CD4-positive, alpha-beta T cell treated with Interleukin-15 for 4 hours (primary cell): ENCODE measurements around the gene SMKR1.
"Not testable (repeated sequence)": the region's sequence is repeated elsewhere in the genome, so short reads cannot be mapped to it uniquely, and the experiment has no call there.

ENCODE experiments used
- DNase-seq: peaks from one replicate; pipeline ENCODE4 v3.0.0-alpha.2; 2020; ENCODE audit warnings: low spot score

The SMKR1 gene

GRCh38 chr7:129525225-129525862 is 23.0 kb downstream of the SMKR1 start:
- DNase-seq = no peak

GRCh38 chr7:129529643-129530042 is 27.3 kb downstream of the SMKR1 start:
- DNase-seq = no peak

DNA sequence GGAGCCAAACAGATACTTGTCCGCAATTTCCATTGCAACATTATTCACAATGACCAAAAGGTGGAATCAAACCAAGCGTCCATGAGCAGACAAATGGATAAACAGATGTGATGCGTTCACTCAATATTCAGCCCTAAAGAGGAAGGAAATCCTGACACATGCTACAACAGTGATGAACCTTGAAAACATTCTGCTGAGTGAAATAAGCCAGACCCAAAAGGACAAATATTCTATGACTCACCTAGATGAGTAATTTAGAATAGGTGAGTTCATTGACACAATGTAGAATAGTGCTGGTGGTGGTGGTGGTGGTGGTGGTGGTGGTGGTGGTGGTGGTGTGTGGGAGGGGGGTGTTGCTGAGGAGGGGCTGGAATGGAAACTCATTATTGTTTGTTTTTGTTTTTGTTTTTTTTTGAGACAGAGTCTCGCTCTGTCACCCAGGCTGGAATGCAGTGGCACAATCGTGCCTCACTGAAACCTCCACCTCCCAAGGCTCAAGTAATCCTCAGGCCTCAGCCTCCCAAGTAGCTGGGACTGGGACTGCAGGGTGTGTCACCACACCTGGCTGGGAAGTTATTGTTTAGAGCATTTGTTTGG is 28.6 kb downstream of the SMKR1 start:
- DNase-seq = peak; percentile 40

DNA sequence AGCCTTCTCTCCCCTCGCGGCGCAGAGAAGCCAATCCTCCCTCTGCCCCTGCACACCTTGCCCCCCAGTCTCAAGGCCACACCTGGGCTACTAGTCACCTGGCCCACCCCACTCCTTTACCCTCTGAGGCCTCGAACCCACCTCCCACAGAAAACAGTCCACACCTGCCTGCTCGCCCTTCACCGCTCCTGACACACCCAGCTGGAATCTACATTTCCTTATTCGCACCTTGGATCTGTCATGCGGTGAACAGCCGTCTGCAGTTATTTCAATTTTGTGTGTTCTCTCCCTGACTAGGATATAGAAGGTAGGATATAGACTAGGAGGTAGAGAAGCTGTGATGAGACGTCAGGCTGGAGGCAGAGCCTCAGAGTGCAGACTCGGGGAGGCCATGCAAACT is 29.4 kb downstream of the SMKR1 start:
- DNase-seq = no peak

- DNase-seq = no peak
Measured at GRCh38 chr7:129532375-129532774, 30.0 kb downstream of the SMKR1 start.

GRCh38 chr7:129534558-129535274 is 32.4 kb downstream of the SMKR1 start:
- DNase-seq = not testable (repeated sequence)

DNA sequence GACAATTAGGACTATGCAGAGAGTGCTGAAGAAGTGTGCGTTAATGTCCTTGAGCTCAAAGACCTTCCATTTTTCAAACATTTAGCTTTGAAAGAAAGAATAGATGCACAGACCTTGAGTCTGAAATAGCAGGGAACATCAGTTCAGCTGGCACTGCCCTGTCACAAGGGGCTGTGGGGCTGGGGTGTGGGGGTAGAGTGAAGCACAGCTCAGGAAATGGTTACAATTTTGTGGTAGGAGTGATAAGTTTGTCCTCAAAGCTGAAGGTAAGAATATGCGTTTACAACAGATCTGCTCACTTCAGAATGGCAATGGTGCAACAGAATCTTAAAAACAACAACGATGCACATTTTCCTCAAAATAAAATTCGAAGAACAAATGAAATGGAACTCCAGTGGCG is 33.6 kb downstream of the SMKR1 start:
- peak; percentile 28 for DNase-seq

GRCh38 chr7:129536323-129536722 is 34.0 kb downstream of the SMKR1 start:
- no peak for DNase-seq

GRCh38 chr7:129538790-129539189 is 36.5 kb downstream of the SMKR1 start:
- no peak for DNase-seq

DNA sequence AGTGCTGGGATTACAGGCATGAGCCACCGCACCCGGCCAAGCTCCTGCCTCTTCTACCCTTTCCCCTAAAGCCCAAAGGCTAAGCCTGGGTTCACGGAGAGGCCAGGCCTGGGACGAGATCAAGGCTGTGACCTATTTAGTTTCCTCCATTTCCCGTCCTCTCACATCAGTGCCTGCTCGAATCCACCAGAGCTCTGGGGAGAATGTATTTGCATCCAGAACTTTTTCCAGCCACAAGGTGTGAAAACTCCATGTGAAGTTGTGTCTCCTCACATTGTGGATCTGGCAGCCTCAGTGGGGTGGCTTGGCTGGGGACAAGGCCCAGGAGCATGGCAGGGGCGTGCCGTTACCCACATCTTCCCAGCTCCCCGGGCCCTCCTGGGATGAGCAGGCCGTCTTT is 38.0 kb downstream of the SMKR1 start:
- no peak for DNase-seq

GRCh38 chr7:129544700-129545099 is 42.4 kb downstream of the SMKR1 start:
- no peak for DNase-seq

DNA sequence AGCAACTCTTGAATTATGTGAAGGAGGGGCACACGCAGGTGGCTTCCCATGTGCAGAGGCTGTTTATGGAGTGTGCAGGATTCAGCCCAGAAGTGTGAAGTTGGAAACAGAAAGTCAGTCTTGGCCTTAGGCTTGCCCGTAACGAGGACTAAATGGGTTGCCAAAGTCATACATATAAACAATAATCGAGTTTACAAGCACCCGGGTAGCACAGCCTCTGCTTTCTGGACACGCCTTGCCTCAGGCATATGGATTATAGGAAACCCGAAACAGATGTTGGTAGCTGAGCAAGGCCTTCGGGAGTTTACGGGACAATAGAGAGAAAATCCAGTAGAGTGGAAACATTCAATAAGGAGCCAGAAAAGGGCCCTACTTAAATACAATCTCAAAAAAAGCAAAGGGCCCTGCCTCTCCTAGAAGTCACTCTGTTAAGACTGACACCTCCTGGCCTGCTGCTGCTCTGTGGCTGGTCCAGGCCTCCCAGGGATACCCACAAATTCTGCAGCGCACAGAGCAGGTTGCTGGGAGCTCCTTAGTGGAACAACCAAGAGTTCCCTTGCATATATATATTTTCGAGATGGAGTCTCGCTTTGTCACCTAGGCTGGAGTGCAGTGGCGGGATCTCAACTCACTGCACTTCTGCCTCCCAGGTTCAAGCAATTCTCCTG is 48.5 kb downstream of the SMKR1 start:
- DNase-seq = no peak

DNA sequence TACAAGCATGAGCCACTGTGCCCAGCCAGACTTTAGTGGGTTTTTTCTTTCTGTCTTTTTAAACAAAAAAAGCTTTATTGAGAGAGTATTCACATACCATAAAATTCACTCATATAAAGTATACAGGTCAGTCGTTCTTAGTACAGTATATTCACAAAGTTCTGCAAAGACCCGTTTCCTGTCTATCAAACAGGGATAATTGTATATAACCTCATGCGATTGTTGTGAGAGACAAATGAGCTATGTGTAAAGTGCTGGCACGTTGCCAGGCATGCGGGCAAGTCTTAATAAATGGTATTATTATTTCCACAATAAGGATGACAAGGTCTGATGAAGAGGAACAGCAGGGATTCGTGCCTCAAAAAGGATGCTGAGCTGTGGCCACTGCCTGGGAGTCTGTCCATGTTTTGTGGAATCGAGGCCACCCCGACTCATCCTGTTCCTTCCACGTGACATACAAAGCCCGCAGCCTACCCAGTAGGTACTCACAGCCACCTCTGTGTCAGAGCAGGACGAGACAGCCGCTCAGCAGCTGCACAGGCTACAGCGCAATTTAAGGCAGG is 51.6 kb downstream of the SMKR1 start:
- DNase-seq = peak; percentile 47

DNA sequence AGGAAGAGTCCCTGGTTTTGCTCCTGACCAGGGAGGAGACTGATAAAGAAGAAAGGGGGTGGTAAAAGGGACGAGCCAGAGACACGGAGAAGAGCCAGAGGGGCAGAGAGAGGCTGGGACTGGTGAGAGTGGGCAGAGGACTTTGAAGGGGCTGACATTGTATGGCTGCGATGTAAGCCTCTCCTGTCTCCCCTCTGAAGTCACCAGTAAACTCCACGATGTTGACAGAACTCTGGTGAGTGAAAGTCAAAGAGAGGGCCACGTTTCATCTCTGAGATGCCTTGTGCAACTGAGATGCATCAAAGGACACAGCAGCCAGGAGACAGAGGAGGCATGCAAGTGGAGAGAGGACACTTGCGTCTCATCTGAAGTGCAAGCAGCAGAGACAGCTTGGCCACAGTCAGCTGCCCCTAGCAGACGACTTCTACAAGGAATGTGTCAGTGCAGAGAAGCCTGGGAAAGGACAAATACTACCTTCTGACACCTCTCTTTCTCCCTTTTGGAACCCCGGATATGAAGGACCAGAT is 54.3 kb downstream of the SMKR1 start:
- no peak for DNase-seq

DNA sequence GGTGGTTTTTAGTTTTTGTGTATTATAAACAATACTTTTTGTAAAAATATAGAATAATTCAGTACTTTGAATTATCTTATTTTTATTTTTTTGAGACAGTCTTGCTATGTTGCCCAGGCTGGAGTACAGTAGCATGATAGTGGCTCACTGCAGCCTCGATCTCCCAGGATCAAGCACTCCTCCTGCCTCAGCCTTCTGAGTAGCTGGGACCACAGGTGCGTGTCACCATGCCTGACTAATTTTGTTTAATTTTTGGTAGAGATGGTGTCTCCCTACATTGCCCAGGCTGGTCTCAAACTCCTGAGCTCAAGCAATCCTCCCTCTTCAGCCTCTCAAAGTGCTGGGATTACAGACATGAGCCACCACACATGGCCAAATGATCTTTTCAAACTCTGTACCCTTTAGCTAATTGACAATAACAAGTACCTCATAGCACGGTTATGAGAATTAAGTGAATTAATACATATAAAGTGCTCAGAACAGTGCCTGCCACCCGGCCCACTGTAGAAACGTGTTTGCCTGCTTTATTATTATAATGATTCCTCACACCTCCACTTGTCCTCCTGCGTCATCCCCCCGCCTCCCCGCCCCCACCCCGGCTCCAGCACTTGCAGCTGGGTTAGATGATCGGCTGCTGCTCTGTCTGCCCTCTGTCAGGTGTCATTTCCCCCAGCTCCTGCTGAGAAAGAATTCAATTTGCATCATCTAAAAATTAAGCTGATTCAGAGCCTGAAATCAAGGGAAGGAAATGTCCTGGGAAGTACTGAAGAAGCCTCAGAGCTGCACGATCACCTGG is 55.6 kb downstream of the SMKR1 start:
- DNase-seq = no peak

DNA sequence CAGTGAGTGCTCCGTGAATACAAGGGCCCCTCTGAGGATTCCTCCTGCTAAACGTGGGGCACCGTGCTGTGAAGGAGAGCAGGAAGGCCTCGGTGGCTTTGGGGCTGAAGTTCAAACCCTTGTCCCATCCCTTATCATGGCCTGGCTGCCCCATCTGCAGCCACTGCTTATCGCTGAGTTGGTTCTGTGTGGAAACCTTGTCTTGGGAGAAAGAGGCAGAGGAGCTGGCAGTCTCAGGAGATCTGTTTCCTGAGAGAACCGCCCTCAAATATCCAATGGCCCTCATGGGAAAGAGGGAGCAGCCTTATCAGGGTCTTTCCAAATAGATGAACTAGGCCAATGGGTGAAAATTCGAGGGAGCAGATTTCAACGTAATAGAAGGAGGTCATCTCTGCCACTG is 57.2 kb downstream of the SMKR1 start:
- DNase-seq = no peak

DNA sequence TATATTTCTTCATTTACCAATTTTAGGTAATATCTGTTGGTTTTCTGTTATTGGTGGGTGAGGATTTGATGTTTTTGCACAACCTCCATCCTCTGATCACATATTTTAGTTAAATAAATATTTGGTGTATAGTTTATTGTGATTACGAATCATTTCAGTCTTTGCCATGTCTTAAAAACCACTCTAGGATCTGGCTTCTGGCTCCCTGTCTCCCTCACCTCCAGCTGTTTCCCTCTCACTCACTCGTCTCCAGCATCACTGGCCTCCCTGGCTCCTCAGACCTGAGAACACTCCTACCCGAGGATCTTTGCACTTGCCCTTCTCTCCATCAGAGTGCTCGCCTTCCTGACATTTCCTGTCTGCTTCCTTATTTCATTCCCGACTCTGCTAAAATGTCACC is 58.5 kb downstream of the SMKR1 start:
- no peak for DNase-seq

DNA sequence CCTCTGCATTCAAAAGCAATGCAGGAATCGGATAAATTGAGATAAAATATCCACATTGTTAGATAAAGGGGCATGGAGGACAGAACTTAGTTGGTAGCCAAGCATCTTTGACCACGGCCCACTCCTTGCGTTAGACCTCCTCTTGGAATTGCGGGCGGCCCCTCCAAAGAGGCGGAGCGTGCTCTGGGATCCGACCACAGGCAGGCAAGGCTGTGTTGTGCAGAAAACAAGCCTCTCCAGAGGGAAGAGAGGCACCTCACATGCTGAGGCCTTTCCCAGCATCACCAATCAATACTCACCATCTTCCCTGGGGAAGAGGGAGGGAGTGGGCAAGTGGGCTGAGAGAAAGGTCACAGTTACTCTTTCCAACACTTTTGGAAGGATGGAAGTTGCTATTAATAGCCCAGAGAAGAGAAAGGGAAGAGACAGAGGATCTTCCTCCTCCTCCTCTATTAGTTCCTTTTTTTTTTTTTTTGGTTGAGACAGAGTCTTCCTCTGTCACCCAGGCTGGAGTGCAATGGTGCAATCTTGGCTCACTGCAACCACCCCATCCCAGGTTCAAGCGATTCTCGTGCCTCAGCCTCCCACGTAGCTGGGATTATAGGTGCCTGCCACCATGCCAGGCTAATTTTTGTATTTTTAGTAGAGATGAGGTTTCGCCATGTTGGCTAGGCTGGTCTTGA is 59.5 kb downstream of the SMKR1 start:
- DNase-seq = no peak
